Left hindlimb (tissue), 1 donor: ENCODE measurements around the gene ZNF784.

Experiments used
- DNase-seq: peaks from one replicate; pipeline ENCODE4 v3.0.0-alpha.2; 2018

Gene ZNF784

GRCh38 chr19:55618426-55618825, 5.9 kb downstream of the ZNF784 start:
- DNase-seq, result no peak

- no peak for DNase-seq
Measured at GRCh38 chr19:55617426-55617825, 6.9 kb downstream of the ZNF784 start.

- no peak for DNase-seq
Measured at GRCh38 chr19:55616395-55616875, 7.9 kb downstream of the ZNF784 start.

- no peak for DNase-seq
Measured at GRCh38 chr19:55615543-55616394, 8.6 kb downstream of the ZNF784 start.

- DNase-seq, result no peak
Measured at GRCh38 chr19:55614711-55615542, 9.4 kb downstream of the ZNF784 start.

- no peak for DNase-seq
Measured at GRCh38 chr19:55613930-55614710, 10.2 kb downstream of the ZNF784 start.

GRCh38 chr19:55613396-55613795, 11.0 kb downstream of the ZNF784 start:
- DNase-seq, result no peak

GRCh38 chr19:55611983-55612645, 12.3 kb downstream of the ZNF784 start:
- no peak for DNase-seq

GRCh38 chr19:55611300-55611982, 12.9 kb downstream of the ZNF784 start:
- no peak for DNase-seq

GRCh38 chr19:55609326-55609725, 15.0 kb downstream of the ZNF784 start:
- DNase-seq, result no peak

- DNase-seq, result no peak
Measured at GRCh38 chr19:55606817-55607216, 17.5 kb downstream of the ZNF784 start.

- no peak for DNase-seq
Measured at GRCh38 chr19:55606471-55606787, 17.9 kb downstream of the ZNF784 start.

- peak; percentile 86 for DNase-seq
Measured at GRCh38 chr19:55605637-55606470, 18.5 kb downstream of the ZNF784 start, which contains the start of gene ZNF865. ZNF865 (plus strand) TSS chr19:55605647; CDS start chr19:55613619, 7,972 bp downstream.

GRCh38 chr19:55605207-55605636, 19.1 kb downstream of the ZNF784 start:
- DNase-seq, result peak; percentile 98

- DNase-seq, result no peak
Measured at GRCh38 chr19:55603581-55604292, 20.6 kb downstream of the ZNF784 start.

GRCh38 chr19:55603115-55603514, 21.3 kb downstream of the ZNF784 start:
- DNase-seq, result no peak

- no peak for DNase-seq
Measured at GRCh38 chr19:55602104-55603001, 22.0 kb downstream of the ZNF784 start.

GRCh38 chr19:55601084-55601483, 23.3 kb downstream of the ZNF784 start:
- DNase-seq, result no peak

- no peak for DNase-seq
Measured at GRCh38 chr19:55600662-55601028, 23.7 kb downstream of the ZNF784 start.
